SU-DHL-6 (cell line): ENCODE results near the gene PTGIS.

Experiments
- H2AFZ ChIP-seq: fragments of 200-600 bp; sonication (generic); 2 replicates; pipeline ENCODE4 v1.6.1; 2014; ENCODE audit warnings: low read depth, mild to moderate bottlenecking, moderate library complexity, mixed read lengths, antibody characterized with exemption, low read length; ENCODE audit not compliant: severe bottlenecking
- H3F3A ChIP-seq: fragments of 200-600 bp; shearing (Covaris generic); 2 replicates; pipeline ENCODE4 v1.6.0; 2016; ENCODE audit warnings: antibody characterized with exemption, mild to moderate bottlenecking; ENCODE audit not compliant: insufficient read depth
- H3K27ac ChIP-seq: fragments of 200-600 bp; sonication (generic); 2 replicates; pipeline ENCODE4 v1.5.1; 2016; ENCODE audit warnings: low read depth, mild to moderate bottlenecking, low read length, moderate library complexity, mixed read lengths
- H3K27me3 ChIP-seq: fragments of 200-600 bp; sonication (generic), shearing (Covaris generic); 2 replicates; pipeline ENCODE4 v1.6.0; 2014; ENCODE audit warnings: mild to moderate bottlenecking, low read length
- H3K36me3 ChIP-seq: fragments of 200-600 bp; sonication (generic); 2 replicates; pipeline ENCODE4 v1.6.1; 2014; ENCODE audit warnings: mild to moderate bottlenecking, low read length, mixed read lengths
- H3K4me2 ChIP-seq: fragments of 300-600, 200-600 bp; shearing (Covaris generic), sonication (generic); 2 replicates; pipeline ENCODE4 v1.6.0; 2014; ENCODE audit warnings: low read length, low read depth, mild to moderate bottlenecking; ENCODE audit not compliant: poor library complexity, severe bottlenecking
- H3K4me3 ChIP-seq: fragments of 200-600 bp; sonication (generic); 2 replicates; pipeline ENCODE4 v1.5.1; 2014; ENCODE audit warnings: antibody characterized with exemption, low read length, mild to moderate bottlenecking, mixed read lengths; ENCODE audit not compliant: insufficient read depth, poor library complexity, severe bottlenecking
- H3K79me2 ChIP-seq: fragments of 200-600 bp; sonication (generic); 2 replicates; pipeline ENCODE4 v1.6.1; 2014; ENCODE audit warnings: mild to moderate bottlenecking, low read length, moderate library complexity; ENCODE audit not compliant: insufficient read depth
- H3K9ac ChIP-seq: fragments of 200-600 bp; sonication (generic); 2 replicates; pipeline ENCODE4 v1.7.0; 2014; ENCODE audit warnings: mild to moderate bottlenecking, low read length
- H3K9me2 ChIP-seq: fragments of 200-600 bp; sonication (generic); replicated peaks from 2 replicates; pipeline ENCODE4 v1.6.1; 2014; ENCODE audit warnings: low read length; ENCODE audit not compliant: insufficient read depth
- H3K9me3 ChIP-seq: fragments of 200-600 bp; sonication (generic); 2 replicates; pipeline ENCODE4 v1.6.1; 2014; ENCODE audit warnings: low read length, mixed read lengths; ENCODE audit not compliant: insufficient read depth
- H4K20me1 ChIP-seq: fragments of 200-600 bp; sonication (generic); 2 replicates; pipeline ENCODE4 v1.6.1; 2014; ENCODE audit warnings: low read depth, mild to moderate bottlenecking, antibody characterized with exemption, low read length, moderate library complexity, mixed read lengths
- CTCF ChIP-seq: fragments of 200-600 bp; sonication (generic); IDR thresholded peaks from one replicate; pipeline ENCODE4 v1.5.1; 2017; ENCODE audit warnings: antibody characterized with exemption, mild to moderate bottlenecking, low read length, moderate library complexity; ENCODE audit not compliant: insufficient read depth, poor library complexity, severe bottlenecking
- EZH2phosphoT487 ChIP-seq: fragments of 200-600 bp; sonication (generic), shearing (Covaris generic); conservative IDR thresholded peaks from 2 replicates; pipeline ENCODE4 v1.6.1; 2018; ENCODE audit warnings: mild to moderate bottlenecking, antibody characterized with exemption, low read length, moderate library complexity, mixed read lengths

PTGIS gene

GRCh38 chr20:49534255-49534712 lies 33.7 kb downstream of the PTGIS start:
- Histone ChIP-seq H3K36me3 (no peaks in the 10 kb centered on the region), H3K27me3 (no peaks in the 10 kb centered on the region), H3K9me3 (no peaks in the 10 kb centered on the region), H3K4me2 (no peak overlapping the region), H4K20me1 (no peaks in the 10 kb centered on the region), H2AFZ (no peak overlapping the region), H3K9ac (no peak overlapping the region), H3K79me2 (no peaks in the 10 kb centered on the region), H3K27ac (no peak overlapping the region), H3K4me3 (no peak overlapping the region), H3F3A (no peaks in the 10 kb centered on the region), H3K9me2 (no peaks in the 10 kb centered on the region)
- TF ChIP-seq CTCF (peak; percentile 63), EZH2phosphoT487 (no peak)

- TF ChIP-seq EZH2phosphoT487 = no peak
- no peak for TF ChIP-seq CTCF
- no peaks in the 10 kb centered on the region for H4K20me1 ChIP-seq
These were observed 35.5 kb downstream of the PTGIS start for GRCh38 chr20:49532285-49532946.

GRCh38 chr20:49529470-49529869 lies 38.5 kb downstream of the PTGIS start:
- H3K36me3 ChIP-seq = no peaks in the 10 kb centered on the region
- TF ChIP-seq CTCF = no peak
- no peak for TF ChIP-seq EZH2phosphoT487

More at GRCh38 chr20:49532285-49532946, 35.5 kb downstream of the PTGIS start:
- Histone ChIP-seq H3F3A (no peaks in the 10 kb centered on the region), H2AFZ (no peak overlapping the region), H3K4me3 (no peak overlapping the region), H3K9me3 (no peaks in the 10 kb centered on the region), H3K9ac (no peak overlapping the region), H3K36me3 (no peaks in the 10 kb centered on the region), H3K27ac (no peak overlapping the region), H3K79me2 (no peaks in the 10 kb centered on the region), H3K9me2 (no peaks in the 10 kb centered on the region), H3K4me2 (no peak overlapping the region), H3K27me3 (no peaks in the 10 kb centered on the region)

More at GRCh38 chr20:49529470-49529869, 38.5 kb downstream of the PTGIS start:
- Histone ChIP-seq H3K9me3 (no peaks in the 10 kb centered on the region), H3K27me3 (0 out of 2 replicates have a peak, but pooled peaks cover 2% of the 10 kb centered on the region), H3K9ac (no peak overlapping the region), H3K27ac (no peak overlapping the region), H3K4me2 (no peak overlapping the region), H3K4me3 (no peak overlapping the region), H3K9me2 (no peaks in the 10 kb centered on the region), H4K20me1 (no peaks in the 10 kb centered on the region), H2AFZ (no peak overlapping the region), H3F3A (no peaks in the 10 kb centered on the region), H3K79me2 (no peaks in the 10 kb centered on the region)
